ENCODE data around the gene ZBP1.

The ZBP1 gene, protein sequence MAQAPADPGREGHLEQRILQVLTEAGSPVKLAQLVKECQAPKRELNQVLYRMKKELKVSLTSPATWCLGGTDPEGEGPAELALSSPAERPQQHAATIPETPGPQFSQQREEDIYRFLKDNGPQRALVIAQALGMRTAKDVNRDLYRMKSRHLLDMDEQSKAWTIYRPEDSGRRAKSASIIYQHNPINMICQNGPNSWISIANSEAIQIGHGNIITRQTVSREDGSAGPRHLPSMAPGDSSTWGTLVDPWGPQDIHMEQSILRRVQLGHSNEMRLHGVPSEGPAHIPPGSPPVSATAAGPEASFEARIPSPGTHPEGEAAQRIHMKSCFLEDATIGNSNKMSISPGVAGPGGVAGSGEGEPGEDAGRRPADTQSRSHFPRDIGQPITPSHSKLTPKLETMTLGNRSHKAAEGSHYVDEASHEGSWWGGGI

DNA sequence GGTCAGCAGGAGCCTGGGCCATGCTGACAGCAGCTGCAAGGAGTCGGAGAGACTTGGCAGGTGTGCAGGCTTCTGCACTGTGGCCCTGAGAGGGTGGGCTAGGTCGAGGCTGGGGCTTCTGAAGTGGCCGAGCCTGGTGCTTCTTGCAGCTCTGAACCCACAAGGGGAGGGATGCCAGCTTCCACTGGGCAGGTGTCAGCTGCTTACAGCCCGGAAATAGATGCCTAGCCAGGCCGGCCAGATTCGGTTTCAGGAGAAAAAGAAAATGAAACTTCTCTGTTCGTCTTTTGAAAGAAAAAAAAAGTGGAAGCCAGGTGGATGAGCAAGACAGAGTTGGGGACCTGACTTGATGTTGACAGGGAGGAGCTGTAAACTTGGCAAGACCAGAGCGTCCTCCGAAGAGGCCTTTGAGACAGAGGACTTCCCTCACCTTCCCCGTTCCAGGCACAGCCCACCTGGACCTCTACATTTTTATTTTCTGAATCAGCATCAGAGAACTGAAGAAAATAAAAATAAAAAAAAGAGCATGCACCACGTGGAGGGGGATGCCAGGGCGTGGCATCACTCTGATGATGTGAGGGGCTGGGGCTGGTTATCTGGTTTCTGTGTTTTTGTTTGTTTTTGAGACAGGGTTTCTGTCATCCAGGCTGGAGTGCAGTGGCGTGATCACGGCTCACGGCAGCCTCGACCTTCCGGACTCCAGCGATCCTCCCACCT, at the start of gene ZBP1:
ZBP1 (minus strand) TSS at position 153 of the 717 bp plus-strand sequence; CDS start at position 22, 131 bp downstream.
- DNase-seq (ENCODE audit: low read depth in 2 of 2): no peak

DNA sequence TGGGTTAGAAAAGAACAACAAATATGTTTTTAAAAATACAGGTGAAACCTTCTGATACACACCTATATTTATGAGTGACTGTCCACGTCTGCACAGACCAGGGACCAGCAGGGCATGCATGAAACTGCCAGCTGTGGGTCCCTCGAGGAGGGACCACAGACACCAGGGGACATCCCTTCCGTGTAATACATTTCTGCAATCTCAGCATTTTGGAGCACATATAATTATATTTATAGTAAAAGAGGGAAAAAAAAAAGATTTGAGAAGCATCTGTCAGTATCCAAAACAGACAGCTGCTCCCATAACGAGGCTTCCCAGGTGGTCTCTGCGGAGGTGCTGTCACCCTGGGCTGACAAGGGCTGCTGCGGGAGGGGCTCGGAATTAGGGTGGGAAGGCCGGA, 49.4 kb upstream of the ZBP1 start:
- DNase-seq (ENCODE audit: low read depth in 2 of 2): no peak
- H3K4me3 ChIP-seq (replicated peaks in 1 of 2; ENCODE audit: low read depth in 2 of 2, low read length in 2 of 2): no peak overlapping the region
- TF ChIP-seq, protein P1, sequence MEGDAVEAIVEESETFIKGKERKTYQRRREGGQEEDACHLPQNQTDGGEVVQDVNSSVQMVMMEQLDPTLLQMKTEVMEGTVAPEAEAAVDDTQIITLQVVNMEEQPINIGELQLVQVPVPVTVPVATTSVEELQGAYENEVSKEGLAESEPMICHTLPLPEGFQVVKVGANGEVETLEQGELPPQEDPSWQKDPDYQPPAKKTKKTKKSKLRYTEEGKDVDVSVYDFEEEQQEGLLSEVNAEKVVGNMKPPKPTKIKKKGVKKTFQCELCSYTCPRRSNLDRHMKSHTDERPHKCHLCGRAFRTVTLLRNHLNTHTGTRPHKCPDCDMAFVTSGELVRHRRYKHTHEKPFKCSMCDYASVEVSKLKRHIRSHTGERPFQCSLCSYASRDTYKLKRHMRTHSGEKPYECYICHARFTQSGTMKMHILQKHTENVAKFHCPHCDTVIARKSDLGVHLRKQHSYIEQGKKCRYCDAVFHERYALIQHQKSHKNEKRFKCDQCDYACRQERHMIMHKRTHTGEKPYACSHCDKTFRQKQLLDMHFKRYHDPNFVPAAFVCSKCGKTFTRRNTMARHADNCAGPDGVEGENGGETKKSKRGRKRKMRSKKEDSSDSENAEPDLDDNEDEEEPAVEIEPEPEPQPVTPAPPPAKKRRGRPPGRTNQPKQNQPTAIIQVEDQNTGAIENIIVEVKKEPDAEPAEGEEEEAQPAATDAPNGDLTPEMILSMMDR (IDR thresholded peaks at IDR 0.05; ENCODE audit: low read depth, low read length): no peak

More for the DNA sequence above, at the start of gene ZBP1:
- TF ChIP-seq, protein P1 (IDR thresholded peaks at IDR 0.05; ENCODE audit: low read depth, low read length): no peak
- H3K4me3 ChIP-seq (replicated peaks in 1 of 2; ENCODE audit: low read depth in 2 of 2, low read length in 2 of 2): no peak within 1 kb of the TSS

DNA sequence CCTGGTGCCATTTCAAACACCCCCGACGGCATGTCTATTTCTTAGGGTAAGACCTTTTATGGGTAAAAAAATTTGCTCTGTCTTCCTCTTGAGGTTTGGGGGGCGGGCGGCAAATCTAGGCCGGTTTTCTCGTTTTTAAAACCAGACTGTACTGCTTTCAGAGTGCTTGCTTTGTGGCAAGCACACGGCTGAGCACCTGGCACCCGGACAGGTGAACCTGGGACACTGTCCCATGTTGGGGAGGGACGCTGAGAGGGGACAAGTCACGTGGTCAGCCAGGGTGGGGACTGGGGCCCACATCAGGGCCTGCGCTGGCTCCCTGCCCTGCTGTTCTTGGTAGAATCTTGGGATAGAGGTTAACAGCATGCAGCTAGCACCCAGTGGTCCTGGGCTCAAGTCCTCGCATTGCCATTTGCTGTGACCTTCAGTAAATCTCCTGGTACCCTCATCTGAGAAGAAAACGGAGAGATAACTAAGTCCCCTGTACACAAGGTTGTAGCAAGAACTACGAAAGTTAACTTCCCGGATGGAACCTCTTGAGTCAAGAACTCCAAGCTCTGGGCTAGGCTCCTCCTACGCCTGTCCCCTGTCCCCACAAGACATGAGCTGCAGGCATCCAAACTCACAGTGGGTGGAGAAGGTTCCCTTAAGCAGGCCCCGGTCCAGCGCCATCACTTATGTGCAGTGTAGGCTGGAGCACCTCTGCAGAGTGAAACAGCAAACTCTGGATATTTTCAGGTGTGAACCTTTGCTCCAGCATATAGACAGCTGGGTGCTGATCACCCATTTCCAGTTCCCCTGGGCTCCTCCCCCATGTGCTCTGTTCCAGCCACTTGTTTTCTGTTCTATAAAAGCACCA, 47.9 kb upstream of the ZBP1 start:
- no peak overlapping the region for H3K4me3 ChIP-seq (replicated peaks in 1 of 2; ENCODE audit: low read depth in 2 of 2, low read length in 2 of 2)
- TF ChIP-seq, protein P1 (IDR thresholded peaks at IDR 0.05; ENCODE audit: low read depth, low read length): no peak

DNA sequence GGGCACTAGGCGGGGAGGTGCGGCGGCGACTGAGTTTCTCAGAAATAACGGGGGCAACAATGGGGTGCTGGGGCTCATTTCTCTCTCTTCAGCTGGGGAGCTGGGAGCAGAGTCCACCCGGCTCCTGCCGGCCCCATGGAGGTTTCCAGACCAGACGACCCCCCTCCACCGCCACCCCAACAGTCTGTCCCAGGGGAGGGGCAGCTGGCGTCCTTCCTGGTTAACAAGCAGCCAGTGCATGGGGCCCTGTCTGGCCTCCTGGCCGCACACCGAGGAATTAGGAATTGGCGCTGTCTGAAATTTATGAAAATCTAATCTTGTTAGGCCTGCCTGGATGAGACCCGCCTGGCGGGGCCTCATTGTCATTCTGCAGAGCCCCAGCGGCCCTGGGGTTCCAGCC, 47.2 kb upstream of the ZBP1 start:
- TF ChIP-seq, protein P1 (IDR thresholded peaks at IDR 0.05; ENCODE audit: low read depth, low read length): no peak
- no peak for DNase-seq (ENCODE audit: low read depth in 2 of 2)
- H3K4me3 ChIP-seq (replicated peaks in 1 of 2; ENCODE audit: low read depth in 2 of 2, low read length in 2 of 2): no peak overlapping the region

More for the DNA sequence above, 47.9 kb upstream of the ZBP1 start:
- DNase-seq (ENCODE audit: low read depth in 2 of 2): no peak

DNA sequence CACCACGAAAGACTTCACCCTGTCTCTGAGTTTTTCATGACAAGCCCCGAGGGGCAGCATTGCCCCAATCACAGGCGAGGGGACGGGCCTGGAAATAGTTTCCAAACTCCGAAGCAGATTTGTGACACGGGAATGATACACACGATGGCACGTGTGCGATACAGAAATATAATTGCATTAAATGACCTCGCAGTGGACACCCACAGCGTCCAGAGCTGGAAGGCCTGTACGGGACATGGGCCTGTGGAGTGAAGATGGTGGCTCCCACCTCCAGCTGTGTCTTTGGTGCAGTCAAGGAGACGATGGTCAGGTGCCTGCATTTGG, 46.6 kb upstream of the ZBP1 start:
- H3K4me3 ChIP-seq (replicated peaks in 1 of 2; ENCODE audit: low read depth in 2 of 2, low read length in 2 of 2): no peak overlapping the region
- no peak for DNase-seq (ENCODE audit: low read depth in 2 of 2)
- TF ChIP-seq, protein P1 (IDR thresholded peaks at IDR 0.05; ENCODE audit: low read depth, low read length): no peak

DNA sequence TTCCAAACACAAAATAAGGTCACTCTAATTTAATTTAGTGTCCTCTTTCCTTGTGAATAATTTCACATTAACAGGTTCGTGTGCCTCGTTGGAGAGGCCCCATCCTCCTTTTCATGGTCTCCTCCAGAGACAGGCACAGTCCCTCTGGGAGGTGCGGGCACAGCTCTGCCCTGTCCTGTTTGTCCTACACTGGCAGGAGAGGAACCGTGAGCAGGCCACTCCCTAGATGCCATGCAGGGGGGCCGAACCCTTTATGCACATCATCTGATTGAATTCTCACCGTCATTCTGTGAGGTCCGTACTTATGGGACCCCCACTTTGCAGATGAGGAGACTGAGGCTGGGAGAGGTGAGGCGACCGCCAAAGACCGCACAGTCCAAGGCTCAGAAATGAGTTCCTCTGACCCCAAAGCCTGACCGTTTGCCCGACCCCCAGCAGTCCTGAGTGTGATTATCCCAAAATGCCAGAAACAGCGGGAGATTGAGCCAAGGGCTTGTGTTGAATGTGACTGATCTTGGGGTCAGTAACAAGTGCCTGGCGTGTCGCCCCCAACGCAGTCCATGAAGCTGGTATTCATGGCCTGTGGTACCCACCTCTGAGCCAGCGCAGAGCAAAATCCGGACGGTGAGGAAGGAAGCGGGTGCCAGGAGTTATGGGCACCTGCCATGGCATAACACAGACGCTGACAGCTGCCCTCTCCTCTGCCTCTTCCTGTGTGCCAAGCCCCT, 46.0 kb upstream of the ZBP1 start:
- TF ChIP-seq, protein P1 (IDR thresholded peaks at IDR 0.05; ENCODE audit: low read depth, low read length): no peak
- DNase-seq (ENCODE audit: low read depth in 2 of 2): no peak
- no peak overlapping the region for H3K4me3 ChIP-seq (replicated peaks in 1 of 2; ENCODE audit: low read depth in 2 of 2, low read length in 2 of 2)
